Stimulated activated CD4-positive, alpha-beta T cell treated with anti-CD3 and anti-CD28 coated beads, TNF-alpha, amount 100 ng/mL, for 1 hour (primary cell): Measurements from ENCODE around the gene FXYD6.
"Not testable (repeated sequence)": the region's sequence is repeated elsewhere in the genome, so short reads cannot be mapped to it uniquely, and the experiment has no call there.

Source experiments
- DNase-seq, 3 donors: peaks; one replicate each; pipeline ENCODE4 v3.0.0-alpha.2; 2020; ENCODE audit warnings: low read depth in 3 of 3, low spot score in 1 of 3

FXYD6 gene

DNA sequence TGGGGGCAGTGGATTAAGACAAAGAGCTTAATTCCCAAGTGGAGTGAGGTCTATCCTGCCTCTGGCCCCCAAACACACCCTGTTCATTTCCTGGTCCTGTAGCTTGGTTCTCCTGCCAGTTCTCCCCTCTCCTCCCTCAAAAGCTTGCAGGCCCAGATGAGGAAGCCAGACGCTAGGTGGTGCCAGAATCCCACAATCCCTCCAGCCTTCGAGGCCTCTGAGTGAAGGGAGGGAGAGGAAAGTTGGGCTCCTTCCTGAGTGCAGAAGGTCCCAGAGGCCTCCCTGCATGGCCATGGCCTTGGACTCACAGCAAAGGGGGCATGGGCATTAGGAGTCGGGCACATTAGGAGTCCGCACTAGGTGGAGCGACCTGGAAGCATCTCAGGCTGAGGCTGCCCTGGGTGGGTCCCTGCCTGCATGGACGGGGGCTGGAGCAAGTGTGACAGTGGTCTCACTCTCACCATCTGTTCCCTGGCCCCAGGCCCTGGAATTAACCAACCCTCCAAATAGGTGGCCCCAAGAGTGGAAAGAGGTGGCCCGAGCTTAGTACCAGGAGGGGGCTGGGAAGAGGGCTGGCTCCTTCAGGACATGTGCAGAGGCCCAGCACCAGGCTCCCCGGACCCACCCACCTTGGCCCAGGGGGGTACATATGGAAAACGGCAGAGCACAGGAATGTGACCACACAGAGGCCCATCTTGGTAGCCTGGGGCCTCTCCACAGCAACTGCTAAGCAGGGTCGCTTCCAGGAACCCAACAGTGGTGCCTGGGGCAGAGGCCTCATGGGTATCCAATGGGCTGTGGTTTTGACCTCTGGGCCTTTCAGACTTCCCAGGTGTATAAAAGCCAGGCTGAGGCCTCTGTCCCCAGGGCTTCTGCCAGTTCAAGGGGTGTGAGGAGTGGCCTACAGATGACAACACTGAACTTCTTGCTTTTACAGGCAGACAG is 57.1 kb downstream of the FXYD6 start:
- no peak for DNase-seq

DNA sequence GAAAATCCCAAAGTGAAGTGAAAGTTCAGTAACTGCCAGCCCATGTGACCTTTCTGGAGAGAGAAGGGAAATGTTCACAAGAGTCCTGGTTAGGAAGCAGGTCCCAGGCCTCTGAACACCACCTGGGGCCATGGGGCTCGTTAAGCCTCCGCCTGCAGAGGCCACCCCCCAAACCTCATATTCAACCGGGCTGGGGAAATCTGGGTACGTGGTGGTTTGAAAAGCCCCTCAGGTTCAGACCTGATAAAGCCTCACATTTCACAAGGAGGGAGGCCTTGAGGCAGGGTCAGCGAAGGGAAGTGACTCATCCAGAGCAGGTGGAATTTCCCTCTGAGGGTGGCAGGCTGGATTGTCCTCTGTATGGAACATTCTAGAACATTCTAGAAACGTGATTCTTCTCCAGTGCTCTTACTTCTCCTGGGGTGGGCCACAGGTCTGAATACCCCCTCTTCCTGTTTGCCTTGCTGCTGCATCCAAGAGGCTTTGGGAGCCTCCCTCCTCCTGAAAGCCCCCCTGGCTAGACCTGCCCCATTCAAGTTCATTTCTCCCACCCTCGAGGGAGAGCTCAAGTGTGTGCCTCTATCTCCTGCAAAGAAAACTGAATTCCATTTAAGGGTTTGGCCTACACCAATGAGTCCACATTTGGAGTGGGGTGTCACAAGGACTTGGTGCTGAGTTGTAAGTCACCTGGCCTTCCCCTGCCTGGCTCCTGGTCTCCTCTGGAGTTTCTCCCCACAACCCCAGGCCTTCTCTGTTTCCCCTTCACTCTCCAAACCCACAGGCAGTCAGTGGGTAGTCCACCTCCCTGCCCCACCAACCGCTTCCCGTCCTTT is 58.2 kb downstream of the FXYD6 start:
- DNase-seq: peak in 1 of 3 donors; percentile 32

DNA sequence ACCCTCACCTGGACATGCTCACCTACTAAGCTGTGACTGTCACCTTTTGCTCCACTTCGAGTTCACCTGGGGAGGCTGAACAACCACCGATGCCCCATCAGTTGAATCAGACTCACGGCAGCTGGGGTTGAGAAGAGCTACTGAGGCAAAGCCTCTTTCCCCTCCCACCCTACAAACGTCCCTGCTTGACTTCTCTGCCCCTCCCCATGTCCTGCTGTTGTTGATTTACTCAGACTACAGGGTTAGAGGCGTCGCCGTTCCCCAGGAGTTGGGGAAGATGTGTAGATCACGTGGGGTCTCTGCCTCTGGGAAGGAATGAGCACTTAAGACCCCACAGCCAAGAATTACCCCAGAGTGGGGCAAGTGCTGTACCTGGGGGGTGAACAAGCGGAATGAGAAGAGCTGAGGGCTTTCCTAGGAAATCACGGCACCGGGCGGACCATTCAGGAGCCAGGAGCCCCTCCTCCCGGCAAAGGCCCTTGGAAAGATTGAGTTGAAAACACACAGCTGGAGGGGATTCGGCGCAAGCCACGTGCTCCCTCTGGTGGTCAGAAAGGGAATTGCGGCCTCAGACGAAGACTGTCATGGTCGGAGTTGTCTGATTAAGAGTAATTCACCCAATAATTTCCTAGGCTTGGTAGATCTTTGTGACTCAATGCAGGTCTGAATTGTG is 59.0 kb downstream of the FXYD6 start:
- DNase-seq: peak; percentile 71 to 90 (median 72)

DNA sequence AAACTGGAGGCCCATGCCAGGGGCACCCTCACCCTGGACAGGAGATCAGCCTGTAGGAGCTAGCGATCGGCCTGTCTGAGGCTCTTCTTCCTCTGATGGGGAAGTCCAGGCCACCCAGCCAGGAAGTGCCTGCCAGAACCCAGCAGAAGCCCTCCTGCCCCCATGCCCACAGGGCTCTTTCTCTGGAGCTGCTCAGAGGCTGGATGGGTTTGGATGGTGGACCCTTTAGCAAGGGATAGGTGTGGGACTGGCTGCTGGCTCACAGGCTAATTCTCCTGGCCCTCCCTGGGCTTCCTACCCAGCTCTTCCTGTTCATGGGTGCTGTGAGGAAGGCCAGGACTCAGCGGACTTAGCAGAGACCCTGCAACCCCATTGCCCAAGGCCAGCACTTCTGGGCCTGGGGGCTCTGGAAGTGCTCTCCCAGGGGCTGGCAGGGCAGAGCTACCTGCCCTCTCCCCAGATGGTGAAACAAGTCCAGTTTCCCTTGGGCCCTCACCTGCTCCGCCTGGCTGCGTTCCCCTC is 59.6 kb downstream of the FXYD6 start:
- no peak for DNase-seq

DNA sequence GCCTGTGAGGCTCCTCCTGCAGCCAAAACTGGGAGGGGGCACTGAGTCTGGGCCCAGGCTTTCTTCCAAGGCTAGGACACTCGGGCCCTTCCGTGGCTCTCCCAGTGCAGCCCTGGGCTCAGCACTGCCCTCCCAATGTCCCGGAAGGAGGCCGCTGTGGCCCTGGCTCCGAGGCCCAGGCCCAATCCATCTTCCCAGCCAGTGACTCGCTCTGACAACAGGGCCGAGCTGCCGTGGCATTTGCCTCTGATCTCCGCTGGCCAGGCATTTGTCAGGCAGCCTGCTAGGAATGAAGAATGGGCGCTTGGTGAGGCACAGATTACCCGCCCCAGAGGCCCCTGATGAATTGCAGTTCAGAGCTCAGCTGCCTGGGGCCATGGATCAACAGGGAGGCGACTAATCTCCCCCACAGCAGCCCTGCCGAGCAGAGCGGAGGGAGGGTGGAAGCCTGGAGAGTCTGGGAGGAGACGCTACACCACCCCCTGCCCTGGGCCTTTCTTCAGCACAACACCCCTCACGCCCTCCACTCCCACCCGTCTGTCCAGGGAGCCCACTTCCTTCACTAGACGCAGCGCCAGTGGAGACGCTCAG is 60.2 kb downstream of the FXYD6 start:
- no peak for DNase-seq

DNA sequence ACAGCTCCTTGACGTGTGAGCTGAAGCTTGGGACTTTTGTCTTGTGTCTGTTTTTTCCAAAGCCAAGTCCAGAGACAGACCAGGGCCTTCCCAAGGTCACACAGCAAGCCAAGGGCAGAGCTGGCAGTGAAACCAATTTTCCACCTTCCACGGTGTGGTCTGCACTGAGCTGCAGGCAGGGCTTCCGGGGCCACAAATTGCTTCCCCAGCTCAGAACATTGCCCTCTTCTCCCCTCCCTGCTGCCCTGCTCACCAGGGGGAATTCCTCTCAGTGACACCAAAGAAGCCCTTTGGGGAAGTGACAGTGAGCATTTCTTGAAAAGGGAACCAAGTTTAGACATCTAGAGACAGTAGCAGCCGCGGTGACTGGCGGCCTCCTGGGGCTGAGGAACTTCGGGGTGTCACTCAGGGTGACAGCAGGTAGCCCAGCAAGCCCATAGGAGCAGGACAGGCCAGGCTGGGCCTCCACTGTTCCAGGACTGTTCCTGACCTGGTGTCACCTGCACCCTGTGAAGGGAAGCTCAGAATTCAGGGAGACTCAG is 61.1 kb downstream of the FXYD6 start:
- peak; percentile 35 to 63 (median 44) for DNase-seq

DNA sequence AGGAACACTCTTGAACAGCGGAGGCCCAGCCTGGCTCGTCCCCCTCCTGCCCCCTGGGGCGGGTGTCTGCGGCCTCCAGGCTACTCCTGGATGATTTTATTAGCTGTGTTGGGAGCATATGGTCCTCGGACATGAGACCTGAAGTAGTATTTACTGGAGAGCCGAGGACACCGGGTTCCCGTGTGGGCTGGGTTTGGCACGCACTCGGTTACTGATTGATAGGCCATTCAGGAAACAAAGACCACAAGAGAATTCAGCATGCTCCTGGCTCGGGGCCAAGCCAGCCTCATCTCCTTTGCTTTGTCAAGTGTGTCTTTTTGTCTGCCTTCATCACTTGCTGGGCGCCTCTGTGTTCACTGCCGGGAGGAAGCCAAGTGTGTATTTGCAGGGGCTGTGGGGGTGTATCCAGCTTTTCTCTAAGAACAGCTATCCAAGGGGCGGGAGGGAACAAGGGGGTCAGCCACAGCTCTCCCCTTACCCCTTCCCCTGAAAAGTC is 61.6 kb downstream of the FXYD6 start:
- DNase-seq: peak; percentile 48 to 59 (median 59)

DNA sequence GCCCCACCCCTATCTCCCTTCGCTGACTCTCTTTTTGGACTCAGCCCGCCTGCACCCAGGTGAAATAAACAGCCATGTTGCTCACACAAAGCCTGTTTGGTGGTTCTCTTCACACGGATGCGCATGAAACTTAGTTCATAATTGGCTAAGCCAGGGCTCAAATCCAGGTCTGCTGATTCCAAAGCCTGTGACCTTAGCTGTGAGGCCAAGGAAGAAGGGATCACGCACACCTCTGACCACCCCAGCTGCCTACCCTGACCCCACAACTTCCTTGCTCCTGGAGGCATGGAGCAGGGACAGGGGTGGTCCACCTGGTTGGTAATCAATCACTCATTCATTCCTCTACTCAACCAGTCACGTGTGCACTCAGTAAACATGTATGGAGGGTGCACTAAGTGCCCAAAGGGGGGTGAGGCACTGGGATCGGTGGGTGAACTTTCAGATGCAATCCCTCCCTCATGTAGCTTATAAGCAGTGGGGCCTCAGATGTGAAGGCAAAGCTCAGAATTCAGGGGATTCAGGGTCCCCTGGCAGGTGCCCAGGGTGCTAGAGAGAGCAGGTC is 62.2 kb downstream of the FXYD6 start:
- DNase-seq: no peak

DNA sequence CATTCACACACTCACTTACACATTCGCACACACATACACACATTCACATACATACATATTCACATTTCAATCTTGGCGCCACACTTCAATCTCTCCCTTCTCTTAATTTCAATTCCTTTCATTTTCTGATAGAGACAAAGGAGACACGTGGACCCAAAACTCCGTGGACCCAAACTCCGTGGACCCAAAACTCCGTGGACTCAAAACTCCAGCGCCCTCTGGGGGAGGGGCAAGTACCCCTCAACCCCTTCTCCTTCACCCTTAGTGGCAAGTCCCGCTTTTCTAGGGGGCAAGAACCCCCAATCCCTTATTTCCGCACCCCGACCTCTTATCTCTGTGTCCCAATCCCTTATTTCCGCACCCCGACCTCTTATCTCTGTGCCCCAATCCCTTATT is 66.4 kb downstream of the FXYD6 start:
- not testable (repeated sequence) for DNase-seq

DNA sequence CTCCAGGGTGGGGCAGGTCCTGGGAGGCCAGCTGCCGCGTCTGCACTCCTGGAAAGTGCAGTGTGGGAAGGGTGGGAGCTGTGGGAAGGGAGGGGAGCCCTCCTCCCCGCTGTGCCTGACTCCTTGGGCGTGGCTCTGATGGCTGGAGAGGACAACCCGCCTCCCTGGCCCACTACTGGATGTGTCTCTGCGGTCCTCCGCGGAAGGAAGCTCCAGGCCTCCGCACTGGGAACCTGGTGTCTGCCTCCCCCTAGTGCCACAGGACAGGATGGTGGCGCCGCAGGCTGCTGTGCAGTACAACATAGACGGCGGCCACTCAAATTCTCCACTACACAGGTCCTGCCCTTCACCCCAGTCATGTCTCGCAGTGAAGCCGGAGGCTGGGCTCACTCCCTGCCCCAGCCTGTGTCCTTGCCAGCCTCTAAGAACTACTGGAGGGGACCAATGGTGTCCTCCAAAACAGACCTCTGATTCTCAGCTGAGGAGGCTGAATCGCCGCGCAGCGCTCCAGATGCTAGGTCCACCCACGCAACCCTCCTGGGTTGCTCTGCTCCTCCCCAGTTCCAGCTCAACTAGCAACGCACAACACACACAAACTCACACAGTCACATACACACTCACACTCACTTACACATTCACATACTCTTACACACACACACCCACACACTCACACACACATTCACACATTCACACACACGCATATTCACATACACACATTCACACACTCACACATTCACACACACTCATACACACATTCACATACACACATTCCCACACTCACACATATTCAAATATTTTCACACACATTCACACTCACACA is 67.0 kb downstream of the FXYD6 start:
- DNase-seq: no peak

DNA sequence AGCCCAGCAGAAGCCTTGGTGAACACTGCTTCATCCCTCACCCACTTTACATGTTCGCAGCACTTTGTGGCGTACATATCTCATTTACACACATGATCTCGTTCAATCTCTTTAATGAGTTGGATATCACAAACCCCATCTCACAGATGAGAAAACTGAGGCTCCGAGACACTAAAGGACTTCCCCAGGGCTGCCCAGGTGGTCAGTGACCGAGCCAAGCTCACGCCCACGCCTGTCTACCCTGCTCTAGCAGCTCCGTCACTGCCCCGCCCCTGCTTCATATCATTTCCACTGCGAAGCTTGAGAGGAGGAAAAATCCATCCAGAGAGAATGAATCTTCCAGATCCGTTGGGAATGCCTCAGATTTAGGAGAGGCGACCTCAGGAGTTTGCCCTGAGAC is 67.7 kb downstream of the FXYD6 start:
- DNase-seq: no peak

DNA sequence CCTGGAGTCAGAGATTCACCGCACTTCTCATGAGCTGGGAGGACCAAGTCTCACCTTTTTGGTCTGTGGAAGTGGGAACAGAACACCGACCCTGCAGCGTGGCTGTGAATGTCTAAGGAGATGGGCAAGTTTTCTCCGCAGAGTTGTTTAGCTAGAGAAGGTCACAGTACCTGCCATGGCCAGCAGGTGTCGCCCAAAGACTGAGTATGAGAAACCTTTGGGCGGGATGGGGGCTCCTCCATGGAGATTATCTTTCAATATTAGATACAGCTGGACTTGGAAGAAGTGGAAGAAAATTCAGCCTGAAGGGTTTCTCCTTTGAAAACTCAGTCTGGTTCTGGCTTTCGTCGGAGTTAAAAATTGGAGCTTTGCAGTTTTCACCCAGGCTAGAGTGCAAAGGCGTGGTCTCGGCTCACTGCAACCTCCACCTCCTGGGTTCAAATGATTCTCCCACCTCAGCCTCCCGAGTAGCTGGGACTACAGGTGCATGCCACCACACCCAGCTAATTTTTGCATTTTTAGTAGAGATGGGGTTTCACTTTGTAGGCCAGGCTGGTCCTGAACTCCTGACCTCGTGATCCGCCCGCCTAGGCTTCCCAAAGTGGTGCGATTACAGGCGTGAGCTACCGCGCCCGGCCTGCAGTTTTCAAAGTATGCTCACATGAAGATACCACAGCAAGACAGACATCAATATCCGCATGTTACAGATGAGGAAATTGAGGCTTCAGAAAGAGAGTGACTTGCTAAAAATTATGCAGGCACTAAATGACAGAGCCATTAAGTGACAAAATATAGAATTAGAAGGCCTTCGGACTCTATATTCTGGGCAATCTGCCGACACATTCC is 68.8 kb downstream of the FXYD6 start:
- DNase-seq: peak in 2 of 3 donors; percentile 34 to 85

DNA sequence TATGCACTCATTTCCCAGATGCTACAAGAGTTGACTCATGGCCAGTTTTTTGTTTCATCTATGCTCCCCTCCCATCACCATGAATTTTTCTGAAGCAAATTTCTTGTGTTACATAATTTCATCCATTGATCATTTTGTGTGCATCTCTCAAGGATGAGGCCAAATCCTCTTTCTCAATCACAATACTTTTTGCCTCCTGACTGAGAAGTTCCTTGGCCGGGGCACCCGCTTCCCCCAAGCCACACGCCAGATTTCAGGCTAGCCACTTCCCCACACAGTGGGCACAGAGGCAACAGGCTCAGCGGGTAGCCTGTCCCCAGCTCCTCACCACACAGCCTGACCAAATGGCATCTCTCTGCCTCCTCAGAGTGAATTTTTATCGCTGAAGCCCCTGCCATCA is 69.6 kb downstream of the FXYD6 start:
- no peak for DNase-seq

DNA sequence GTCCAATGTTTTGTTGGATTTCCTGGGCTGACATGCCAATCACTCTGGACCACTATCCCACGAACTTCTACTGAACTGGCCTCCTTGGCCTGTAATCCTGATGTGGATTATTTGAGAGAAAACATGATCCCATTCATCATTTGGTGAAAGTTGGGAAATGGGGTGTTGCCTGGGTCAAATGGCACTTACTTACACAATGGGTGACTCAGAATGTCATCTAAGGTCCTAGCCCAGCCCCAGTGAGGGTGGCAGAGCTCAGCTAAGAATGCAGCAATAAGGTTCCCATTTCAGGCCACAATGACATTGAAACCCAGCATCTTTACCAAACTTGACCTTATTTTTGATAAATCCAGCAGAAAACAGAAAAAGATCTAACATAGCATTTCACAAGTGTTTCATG is 71.4 kb downstream of the FXYD6 start:
- no peak for DNase-seq

DNA sequence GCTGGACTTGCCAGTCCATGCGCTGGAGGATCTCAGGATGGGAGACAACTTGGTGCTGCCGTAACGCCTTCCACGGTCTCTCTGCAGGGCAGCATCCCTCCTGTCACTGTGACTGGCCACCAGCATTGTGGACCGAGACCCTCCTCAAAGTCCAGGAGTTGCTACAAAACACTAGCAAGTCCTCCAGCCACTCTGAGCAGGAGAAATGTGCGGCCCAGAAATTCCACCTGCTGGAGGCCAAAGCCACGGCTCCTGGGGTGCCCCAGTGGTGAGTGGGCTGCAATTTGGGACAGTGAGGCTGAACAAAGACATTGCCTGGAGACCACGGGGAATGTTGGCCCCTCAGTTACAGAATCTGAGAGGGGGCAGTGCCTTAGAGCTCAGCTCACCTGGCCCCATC is 72.6 kb downstream of the FXYD6 start:
- no peak for DNase-seq

DNA sequence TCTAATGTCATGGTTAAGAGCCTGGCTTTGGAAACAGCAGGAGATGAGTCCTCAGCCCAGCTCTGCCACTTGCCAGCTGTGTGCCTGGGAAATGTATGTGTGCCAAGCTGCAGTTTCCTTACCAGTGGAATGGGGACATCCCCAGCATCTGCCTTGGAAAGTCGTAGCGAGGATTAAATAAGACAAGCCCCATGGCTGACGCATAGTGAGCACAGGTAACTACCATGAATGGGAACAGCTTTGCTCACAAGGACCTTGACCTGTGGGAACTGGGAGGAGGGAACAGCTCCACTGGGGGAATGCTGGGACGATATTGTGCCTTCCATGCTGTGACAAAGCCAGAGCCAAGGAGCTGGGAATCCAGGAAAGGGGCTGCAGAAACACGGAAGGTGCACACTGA is 76.8 kb downstream of the FXYD6 start:
- no peak for DNase-seq

DNA sequence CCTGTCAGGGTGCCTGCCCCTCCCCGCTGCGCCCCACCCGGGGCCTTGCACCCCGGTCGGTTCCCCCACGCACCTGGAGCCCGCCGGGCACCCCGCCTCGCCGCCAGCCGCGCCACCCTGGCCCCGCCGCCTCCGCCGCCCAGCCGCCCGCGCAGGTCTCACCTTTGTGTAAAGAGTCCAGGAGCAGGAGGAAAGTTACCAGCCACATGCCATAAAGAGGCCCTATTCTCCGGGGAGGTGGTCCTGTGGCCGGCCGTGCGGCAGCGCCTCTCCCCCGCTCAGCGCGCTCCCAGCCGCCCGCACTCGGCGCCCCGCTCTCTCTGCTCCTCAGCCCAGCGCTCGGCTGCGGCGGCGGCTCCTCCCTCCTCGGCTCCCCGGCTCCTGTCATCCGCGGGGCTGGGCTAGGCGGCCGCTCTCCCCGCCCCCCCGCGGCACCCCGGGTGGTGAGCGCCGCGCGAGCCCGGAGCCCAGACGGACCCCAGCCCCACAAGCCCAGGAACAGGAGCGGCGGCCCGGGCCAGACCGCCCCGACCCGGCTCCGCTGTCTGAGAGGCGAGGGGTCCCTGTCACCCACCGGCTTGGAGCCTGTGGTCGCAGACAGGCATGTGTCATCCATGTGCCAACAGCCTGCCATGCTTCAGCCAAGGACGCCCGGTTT is 79.5 kb downstream of the FXYD6 start, which contains the start of gene DSCAML1:
Gene DSCAML1 (minus strand): TSS at position 345 of the 658 bp plus-strand sequence. CDS start 137 bp downstream, at position 208.
- peak in 1 of 3 donors; percentile 39 for DNase-seq

DNA sequence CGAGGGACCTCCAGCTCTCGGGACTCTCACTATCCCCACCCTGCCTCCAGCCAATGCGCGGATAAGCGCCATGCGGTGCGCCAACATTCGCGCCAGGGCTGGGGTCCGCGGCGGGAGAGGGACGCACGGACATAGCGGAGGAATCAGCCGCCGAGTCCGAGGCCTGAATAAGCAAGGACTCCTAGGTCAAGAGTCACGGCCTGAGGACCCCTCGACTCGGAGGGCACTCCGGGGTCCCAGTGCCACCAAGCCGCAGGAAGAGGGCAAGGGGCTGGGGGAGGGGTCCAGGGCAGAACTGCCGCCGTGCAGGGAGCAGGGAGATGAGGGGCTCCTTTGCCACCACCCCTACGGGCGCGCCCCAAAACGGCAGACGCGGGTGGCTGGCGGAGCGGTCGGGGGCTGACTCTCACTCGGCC is 80.0 kb downstream of the FXYD6 start:
- DNase-seq: no peak
